Activated naive CD4-positive, alpha-beta T cell treated with anti-CD3 and anti-CD28 coated beads, Interleukin-2, amount 50 U/mL, for 16 hours (primary cell): ENCODE measurements around the gene CSNK1D.
"Not testable (repeated sequence)": the region's sequence is repeated elsewhere in the genome, so short reads cannot be mapped to it uniquely, and the experiment has no call there.

Experiments used
- DNase-seq: peaks from one replicate; pipeline ENCODE4 v3.0.0-alpha.2; 2020

CSNK1D gene

DNA sequence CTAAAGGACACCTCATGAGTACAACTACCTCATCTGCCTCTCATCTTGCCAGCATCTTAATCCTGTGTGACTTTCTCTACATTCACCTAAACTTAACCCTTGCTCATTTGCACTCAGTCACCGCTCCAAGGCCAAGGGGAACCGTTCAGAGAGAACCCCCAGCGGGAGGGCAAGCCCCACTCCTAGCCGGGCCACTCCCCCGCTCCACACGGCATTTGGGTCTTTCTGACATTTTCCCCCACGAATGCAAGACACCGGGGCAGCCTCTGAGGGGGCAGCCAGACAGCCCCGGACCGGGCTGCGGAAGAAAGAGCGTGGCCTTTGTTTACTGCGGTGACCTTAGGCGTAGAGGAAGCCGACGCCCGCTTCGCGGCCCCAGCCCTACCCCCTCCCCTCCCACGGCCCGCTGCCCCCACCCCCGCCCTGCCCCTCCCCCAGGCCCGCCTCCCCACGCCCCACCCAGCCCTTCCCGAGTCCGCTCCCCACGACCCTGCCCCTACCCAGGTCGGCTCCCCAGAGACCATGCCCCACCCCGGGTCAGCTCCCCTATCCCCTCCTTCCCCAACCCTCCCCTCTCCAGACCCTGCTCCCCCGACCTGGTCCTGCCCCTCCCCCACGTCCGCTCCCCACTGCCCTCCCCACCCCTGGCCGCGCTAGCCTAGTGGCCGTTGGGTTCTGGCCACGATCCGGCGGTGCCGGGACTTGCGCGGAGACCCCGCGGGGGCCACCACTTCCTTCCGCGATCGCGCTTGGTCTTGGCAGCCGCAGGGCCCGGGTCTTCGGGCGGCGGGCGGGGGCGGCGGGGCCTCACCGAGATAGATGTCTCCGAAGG is 789 bp downstream of the CSNK1D start:
- DNase-seq: peak; percentile 37

DNA sequence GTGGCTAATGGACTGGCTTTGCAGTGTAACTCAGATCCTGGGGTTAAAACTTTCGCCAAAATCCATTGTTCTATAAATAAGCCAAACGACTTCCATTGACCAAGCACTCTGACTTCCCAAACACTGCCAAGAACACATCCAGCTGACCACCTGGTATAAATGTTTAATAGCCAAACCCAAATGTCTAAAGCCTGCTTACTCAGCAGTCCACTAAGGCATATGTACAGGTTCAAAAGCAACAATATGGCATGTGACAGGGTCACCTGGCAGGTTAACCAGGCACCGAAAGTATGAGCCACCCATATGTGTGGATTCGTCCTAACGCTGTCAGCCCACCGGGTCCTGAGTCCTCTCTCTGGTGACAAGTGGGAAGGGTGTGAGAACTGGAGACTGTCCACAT is 2.1 kb downstream of the CSNK1D start:
- no peak for DNase-seq

DNA sequence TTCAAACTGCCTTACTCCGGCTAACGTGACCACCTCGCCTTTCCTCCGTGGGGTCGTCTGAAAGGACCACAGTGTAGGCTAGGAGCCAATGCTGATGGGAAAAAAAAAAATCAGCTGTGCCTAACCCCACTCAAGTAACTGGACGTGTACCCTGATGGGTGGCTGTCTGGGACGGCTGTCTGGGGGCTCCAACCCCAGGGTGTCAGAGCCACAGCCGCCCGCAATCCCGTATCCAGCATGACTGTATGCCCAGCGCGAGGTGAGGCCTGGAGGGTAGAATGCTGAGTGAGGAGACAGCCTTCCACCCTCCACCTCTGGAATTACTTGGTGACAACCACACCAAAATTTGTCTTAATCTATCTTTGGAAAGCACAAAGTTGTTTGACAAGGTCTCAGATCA is 2.8 kb downstream of the CSNK1D start:
- DNase-seq: no peak

DNA sequence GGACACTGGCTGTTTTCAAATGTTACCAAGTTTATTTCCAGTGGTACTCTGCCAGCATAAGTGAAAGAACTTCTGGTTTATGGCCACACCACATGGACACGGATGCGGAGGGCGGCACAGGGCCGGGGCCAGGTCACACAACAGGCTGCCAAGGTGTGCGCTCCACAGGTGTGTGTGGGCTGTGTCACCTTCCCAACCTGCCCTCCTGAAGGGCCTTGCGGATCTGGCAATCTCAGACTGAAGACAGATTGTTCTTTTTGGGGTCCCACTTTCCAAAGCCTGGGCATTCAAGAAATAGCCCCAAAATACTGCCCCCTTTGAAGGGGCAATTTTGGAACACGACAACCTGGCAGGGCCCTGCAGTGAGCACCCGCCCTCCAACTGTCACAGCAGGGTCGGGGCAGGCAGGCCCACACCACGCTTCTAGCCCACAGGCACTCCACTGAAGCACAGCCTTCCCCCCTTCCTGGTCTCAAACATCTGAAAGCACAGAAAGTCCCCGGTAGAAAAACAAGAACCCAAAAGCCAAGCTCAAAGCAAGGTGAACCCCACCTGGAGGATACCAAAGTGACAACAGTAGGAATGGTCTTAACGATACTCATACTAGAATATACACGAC is 3.5 kb downstream of the CSNK1D start:
- no peak for DNase-seq

DNA sequence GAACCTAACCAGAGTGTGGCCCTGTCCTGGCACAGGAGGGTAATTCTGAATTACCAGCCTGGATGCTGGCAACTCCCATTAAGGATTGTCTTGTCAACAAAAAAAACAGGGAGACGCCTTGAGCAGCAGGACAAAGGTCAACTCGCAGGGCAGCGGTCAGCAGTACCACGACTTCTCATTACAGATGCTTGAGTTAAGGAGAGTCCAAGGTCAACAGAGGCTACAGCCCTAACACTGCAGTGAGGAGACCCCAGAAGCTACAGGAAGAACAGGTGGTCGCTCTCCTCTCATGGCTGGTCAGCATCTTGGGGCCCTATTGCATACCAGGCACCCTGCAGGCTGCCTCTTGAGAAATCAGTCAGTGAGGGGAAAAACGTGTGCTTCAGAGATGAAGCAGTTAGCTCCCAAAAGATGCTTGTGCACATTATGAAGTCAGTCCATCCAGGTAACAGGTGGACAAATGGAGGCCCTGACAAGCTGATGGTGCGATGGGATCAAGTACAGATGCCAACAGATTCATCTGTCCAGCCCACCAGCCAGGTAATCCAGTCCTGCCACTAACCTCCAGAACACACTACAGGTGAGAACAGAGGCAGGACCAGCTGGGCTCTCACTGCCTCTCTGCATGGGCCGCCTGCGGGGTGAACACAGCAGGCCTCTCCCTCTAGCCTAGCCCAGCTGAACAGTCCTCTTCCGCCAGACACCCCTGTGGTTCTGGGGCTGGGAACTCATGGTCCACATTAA is 4.2 kb downstream of the CSNK1D start:
- DNase-seq: no peak

DNA sequence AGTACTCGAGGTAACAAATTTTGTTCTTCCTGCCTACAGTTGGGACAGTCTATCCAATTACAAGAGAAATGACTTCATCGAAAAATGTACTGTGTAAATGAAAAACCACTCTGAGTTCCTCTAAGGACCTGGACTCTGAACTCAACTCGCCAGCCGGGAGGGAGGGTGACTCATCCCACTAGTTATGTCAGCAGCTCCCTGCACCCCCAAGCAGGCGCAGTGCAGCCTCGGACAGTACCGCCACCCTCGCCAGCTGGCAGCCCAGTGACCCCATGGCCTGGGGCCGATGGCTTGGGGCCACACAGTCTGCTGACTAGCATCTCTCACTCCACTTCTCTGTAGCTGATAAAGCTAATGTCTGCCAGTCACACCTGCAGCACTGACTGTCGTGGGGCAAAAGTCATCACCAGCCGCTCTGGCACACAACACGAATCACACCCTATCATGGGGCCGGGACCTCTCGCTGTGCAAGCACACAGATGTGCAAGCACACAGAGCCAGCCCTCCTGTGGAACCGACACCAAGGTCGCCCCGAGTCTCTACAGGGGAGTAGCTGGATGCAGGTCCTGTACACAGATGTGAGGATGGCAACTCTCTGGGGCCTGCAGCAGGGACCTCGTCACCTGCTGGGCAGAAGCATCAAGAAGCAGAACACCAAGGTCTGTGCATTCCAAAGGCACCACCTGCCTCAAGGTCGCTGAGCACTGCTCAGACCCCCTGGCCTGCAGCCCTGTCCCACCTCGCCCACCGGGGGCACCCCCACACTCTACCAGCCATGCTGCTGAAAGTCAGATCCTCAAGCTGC is 5.7 kb downstream of the CSNK1D start:
- DNase-seq: peak; percentile 35

DNA sequence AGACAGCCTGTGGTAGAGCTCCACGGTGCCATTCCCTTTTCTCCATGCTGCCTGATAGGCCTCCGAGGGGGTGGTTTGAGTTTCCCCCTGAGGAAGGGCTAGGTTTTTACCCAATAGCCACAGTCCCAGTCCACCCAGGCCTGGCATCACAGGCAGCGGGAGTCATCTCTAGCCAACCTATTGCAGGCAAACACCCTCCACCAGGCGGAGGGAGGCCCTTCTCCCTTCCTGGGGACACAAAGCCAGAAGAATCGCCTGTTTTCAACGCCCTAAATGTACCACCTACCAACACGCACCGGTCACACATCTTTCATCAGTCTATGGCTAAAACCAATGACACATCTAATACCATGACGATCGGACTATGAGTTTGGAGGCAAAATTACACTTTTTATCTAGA is 7.4 kb downstream of the CSNK1D start:
- DNase-seq: no peak

DNA sequence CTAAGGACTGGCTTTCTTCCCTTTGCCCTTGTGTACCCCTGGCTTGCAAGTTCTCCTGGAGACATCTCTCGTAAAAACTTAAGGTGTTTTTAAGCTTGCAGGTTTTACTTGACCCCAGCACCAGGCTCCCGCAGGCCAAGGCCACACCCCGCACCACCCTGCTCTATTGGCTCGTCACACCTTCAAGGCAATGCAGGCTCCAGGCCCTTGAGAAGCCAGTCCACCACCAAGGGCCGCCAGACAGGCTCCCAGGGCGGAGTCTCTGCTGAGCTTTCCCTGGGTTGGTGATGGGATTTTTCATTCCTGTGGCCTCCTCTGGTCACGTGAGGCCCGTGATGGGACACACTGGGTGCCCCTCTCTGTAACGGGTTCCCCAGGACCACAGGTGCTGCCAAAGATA is 9.9 kb downstream of the CSNK1D start:
- DNase-seq: no peak

DNA sequence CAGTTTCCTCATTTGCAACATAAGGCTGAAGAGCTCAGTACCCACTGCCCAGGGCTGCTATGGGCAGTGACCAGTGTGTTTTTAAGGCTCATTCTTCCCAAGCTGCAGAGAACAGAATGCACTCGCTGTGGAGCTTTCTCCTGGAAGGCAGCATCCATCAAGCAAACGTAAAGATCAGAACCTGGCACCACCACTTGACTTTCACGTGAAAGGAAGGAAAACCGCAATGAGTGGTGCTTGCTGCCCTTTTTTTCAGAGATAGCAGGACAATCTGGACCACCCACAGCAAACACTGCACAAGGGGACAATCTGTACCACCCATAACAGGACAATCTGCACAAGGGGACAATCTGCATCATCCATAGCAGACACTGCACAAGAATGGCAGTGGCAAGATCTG is 11.2 kb downstream of the CSNK1D start:
- DNase-seq: no peak

DNA sequence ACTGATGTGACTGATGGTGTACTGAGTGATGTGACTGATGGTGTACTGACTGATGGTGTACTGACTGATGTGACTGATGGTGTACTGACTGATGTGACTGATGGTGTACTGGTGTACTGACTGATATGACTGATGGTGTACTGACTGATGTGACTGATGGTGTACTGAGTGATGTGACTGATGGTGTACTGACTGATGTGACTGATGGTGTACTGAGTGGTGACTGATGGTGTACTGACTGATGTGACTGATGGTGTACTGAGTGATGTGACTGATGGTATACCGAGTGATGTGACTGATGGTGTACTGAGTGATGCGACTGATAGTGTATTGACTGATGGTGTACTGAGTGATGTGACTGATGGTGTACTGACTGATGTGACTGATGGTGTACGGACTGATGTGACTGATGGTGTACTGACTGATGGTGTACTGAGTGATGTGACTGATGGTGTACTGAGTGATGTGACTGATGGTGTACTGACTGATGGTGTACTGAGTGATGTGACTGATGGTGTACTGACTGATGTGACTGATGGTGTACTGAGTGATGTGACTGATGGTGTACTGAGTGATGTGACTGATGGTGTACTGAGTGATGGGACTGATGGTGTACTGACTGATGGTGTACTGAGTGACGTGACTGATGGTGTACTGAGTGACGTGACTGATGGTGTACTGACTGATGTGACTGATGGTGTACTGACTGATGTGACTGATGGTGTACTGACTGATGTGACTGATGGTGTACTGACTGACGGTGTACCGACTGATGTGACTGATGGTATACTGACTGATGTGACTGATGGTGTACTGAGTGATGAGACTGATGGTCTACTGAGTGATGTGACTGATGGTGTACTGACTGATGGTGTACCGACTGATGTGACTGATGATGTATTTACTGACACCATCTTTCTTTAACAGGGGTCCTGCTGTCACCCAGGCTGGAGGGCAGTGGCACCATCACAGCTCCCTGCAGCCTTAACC is 13.2 kb downstream of the CSNK1D start:
- not testable (repeated sequence) for DNase-seq

DNA sequence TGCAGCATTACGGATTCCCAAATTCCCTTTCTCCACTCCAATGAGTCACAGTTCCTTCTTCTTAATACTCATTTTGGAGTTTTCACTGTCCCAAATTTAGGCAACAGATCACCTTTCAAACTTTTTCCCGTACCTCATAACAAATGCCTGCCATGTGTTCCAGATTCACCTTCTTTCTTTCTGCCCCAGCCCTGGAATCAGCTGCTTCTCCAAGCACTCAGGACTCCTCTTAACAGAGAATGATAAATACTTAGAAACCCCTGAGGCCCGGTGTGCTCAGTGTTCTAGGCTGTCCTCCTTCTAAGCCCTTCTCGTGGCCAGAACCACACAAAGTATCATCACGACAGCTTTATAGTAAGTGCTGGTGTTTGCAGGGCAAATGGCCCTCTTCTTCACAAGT is 14.9 kb downstream of the CSNK1D start:
- no peak for DNase-seq

DNA sequence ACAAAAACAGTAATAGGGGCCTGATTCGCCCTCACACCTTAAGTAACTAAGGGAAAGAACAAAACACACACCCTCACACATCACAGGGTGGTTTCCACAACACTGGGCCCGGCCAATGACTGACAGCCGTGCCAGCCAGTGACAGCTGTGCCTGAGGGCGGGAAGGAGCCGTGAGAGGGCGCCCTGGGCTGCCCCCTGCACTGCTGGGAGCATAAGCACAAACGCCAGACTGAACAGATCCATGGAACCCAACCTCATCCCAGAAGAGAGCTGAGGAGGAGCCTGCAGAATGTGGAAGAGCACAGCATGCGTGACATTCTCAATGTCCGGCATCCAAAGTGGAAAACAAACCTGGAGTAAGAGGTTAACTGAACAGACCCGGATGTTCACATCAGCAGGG is 16.0 kb downstream of the CSNK1D start:
- DNase-seq: peak; percentile 65

DNA sequence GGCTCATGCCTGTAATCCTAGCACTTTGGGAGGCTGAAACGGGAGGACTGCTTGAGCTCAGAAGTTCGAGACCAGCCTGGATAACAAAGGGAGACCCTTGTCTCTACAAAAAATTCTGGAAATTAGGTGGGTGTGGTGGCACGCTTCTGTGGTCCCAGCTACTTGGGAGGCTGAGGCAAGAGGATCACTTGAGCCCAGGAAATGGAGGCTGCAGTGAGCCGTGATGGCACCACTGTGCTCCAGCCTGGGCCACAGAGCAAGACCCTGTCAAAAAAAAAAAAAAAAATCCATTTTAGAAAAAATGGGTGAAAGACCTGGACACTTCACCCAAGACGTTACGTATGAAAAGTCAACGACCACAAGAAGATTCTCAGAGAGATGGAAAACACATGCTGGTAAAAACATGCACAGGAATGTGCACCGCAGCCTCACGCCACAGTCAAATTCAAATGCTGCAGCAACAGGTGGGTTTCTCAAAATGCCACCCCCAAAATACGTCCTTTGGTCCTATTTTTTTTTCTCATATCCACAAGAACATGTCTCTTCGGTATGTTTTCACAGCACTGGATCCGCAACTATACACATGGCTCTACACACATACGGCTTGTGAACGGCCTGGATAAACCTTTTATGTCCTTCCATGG is 17.1 kb downstream of the CSNK1D start:
- DNase-seq: no peak

DNA sequence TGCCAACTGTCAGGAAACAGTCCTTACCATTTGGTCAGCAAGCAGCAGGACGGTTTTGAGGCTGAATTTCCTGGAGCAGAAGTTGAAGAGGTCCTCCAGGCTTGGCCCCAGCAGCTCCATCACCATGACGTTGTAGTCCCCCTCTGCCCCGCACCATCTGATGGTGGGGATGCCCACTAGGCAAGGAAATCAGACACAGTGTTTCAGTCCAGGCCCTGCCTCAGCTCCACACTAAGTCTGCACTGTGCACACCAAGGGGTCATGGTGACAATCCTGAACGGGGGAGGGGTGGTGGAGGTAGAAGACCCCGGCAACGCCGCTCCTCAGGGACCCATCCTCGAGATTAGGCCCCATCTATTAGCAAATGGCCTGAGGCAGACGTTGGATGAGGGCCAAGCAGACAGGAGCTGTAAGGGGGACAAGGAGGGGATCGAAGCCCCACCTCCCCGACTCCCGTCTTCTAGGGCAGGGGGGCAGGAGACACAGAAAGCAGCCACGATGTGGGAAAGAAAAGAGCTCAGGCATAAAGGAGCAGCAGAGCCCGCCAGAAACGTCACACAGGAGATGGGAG is 18.0 kb downstream of the CSNK1D start:
- no peak for DNase-seq

DNA sequence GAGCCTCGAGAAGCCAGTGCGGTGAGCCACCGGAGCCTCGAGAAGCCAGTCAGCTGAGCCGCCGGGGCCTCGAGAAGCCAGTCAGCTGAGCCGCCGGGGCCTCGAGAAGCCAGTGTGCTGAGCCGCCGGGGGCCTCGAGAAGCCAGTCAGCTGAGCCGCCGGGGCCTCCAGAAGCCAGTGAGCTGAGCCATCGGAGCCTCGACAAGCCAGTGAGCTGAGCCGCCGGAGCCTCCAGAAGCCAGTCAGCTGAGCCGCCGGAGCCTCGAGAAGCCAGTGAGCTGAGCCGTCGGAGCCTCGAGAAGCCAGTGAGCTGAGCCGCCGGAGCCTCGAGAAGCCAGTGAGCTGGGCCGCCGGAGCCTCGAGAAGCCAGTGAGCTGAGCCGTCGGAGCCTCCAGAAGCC is 18.8 kb downstream of the CSNK1D start:
- not testable (repeated sequence) for DNase-seq

DNA sequence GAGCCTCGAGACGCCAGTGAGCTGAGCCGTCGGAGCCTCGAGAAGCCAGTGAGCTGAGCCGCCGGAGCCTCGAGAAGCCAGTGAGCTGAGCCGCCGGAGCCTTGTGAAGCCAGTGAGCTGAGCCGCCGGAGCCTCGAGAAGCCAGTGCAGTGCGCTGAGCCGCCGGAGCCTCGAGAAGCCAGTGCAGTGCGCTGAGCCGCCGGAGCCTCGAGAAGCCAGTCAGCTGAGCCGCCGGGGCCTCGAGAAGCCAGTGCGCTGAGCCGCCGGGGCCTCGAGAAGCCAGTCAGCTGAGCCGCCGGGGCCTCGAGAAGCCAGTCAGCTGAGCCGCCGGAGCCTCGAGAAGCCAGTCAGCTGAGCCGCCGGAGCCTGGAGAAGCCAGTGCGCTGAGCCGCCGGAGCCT is 19.4 kb downstream of the CSNK1D start:
- DNase-seq: not testable (repeated sequence)

DNA sequence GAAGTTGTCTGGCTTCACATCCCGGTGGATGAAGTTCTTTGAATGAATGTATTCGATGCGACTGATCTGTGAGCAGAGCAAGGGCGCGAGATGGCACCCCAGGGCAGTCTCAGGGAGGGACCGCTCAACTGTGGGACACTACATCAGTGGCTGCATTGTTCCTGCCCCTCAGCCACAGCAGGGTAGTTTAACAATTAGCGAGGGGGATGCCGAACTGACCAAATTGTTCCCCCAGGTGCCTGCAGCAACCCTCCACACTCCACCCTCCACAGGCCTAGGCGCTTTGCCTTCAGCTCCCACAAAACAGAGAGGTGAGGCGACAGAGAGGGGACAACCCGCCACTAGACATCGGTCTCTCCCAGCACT is 20.3 kb downstream of the CSNK1D start:
- no peak for DNase-seq

DNA sequence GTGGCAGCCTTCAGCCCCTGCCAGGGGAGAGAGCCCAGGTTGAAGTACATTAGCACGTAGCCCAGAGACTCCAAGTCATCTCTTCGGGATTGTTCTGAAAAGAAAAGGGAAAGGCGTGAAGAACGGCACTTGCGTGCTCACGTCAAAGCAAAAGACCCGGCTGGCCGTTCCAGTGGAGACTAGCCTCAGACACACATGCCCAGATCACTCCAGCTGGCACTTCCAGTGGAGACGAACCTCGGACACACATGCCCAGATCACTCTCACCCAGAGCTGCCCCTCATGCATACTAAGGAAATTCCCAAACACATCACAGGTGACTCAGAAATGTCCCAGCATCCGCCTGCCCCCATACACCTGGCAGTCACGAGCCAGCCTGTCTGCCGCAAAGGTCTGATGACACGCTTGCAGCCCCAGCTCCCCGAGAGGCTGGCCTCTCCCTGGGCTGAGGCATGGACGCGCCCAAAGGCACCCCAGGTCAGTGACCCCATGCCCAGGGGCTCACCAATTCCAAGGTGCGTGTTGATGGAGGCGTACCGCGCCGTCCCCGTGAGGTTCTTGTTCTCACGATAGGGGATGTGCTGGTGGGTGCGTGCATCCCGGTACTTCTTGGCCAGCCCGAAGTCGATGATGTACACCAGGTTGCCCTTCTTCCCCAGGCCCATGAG is 20.9 kb downstream of the CSNK1D start:
- DNase-seq: no peak

DNA sequence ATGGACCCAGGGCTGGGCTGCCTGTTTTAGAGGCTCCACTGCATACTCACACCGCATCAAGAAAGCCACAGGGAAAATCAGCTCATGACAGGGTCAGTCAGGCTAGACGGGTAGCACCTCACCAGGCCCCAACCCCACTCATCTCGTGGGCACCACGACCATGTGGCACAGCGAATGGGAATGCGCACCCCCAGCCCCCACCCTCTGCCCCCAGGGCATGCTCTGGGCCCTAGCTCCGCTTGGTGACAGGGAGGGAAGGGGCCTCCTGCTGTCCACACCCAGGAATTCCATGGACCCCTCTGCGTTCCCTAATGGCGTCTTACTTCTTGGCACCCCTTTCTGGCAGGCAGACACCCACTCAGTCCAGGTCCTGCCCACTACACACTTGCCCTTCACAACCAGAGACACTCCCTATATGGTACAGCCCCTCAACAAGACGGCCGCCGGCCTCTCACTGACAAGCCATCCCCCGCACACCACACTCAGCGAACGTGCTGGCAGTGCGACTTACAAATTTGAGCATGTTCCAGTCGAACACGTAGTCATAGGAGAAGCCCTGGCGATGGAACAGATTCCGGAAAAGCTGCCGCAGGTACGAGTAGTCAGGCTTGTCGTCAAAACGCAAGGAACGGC is 22.5 kb downstream of the CSNK1D start:
- no peak for DNase-seq
